Neural progenitor cell (in vitro differentiated cells): Measurements from ENCODE around the gene GRK3. TPM values are rescaled to one million over a fixed set of nuclear protein-coding genes. Genes with fewer than 3 reads are reported as not detected.

ENCODE experiments used
- DNase-seq: peaks from one replicate; pipeline ENCODE4 v3.0.0-alpha.2; 2016; ENCODE audit warnings: low spot score
- H2AFZ ChIP-seq: fragments of 200-600 bp; sonication (generic); replicated peaks from 2 replicates; pipeline ENCODE4 v1.6.1; 2016; ENCODE audit warnings: antibody characterized with exemption
- H3F3A ChIP-seq: fragments of 200-600 bp; sonication (generic); 2 replicates; pipeline ENCODE4 v1.6.1; 2016; ENCODE audit warnings: antibody characterized with exemption, low read depth
- H3K27ac ChIP-seq: fragments of 200-600 bp; sonication (generic); 2 replicates; pipeline ENCODE4 v1.5.1; 2016; ENCODE audit warnings: mild to moderate bottlenecking
- H3K27me3 ChIP-seq: fragments of 200-600 bp; sonication (generic); 2 replicates; pipeline ENCODE4 v1.6.1; 2016; ENCODE audit warnings: mild to moderate bottlenecking, moderate library complexity
- H3K36me3 ChIP-seq: fragments of 200-600 bp; sonication (generic); 2 replicates; pipeline ENCODE4 v1.5.1; 2016
- H3K4me1 ChIP-seq: fragments of 200-600 bp; sonication (generic); 2 replicates; pipeline ENCODE4 v1.6.1; 2016; ENCODE audit warnings: mixed run types
- H3K4me2 ChIP-seq: fragments of 200-600 bp; sonication (generic); 2 replicates; pipeline ENCODE4 v1.6.1; 2016
- H3K4me3 ChIP-seq: fragments of 200-600 bp; sonication (generic); 2 replicates; pipeline ENCODE4 v1.5.1; 2016
- H3K79me2 ChIP-seq: fragments of 200-600 bp; sonication (generic); 2 replicates; pipeline ENCODE4 v1.6.1; 2016; ENCODE audit warnings: low read depth
- H3K9ac ChIP-seq: fragments of 200-600 bp; sonication (generic); 2 replicates; pipeline ENCODE4 v1.6.1; 2016
- H3K9me3 ChIP-seq: fragments of 200-600 bp; sonication (generic); 2 replicates; pipeline ENCODE4 v1.5.1; 2016; ENCODE audit warnings: low read depth
- H4K20me1 ChIP-seq: fragments of 200-600 bp; sonication (generic); 2 replicates; pipeline ENCODE4 v1.6.1; 2016; ENCODE audit warnings: low read depth
- H3K27ac Mint-ChIP-seq: 3 replicates; pipeline ENCODE4 v1.8.0; 2021; ENCODE audit warnings: mixed read lengths
- H3K27me3 Mint-ChIP-seq: 2 replicates; pipeline ENCODE4 v1.8.0; 2022; ENCODE audit warnings: low read depth, mild to moderate bottlenecking, inconsistent platforms, moderate library complexity, mixed read lengths; ENCODE audit not compliant: insufficient read depth
- H3K36me3 Mint-ChIP-seq: 3 replicates; pipeline ENCODE4 v1.8.0; 2021; ENCODE audit warnings: mixed read lengths
- H3K4me1 Mint-ChIP-seq: 3 replicates; pipeline ENCODE4 v1.8.0; 2021; ENCODE audit warnings: mixed read lengths
- H3K4me3 Mint-ChIP-seq: 3 replicates; pipeline ENCODE4 v1.8.0; 2021; ENCODE audit warnings: mild to moderate bottlenecking, moderate library complexity, mixed read lengths
- H3K9me3 Mint-ChIP-seq: 3 replicates; pipeline ENCODE4 v1.8.0; 2020; ENCODE audit warnings: mixed read lengths
- EZH2 ChIP-seq: fragments of 200-600 bp; sonication (generic); IDR thresholded peaks from 2 replicates; pipeline ENCODE4 v1.6.1; 2017; ENCODE audit warnings: antibody characterized with exemption, mild to moderate bottlenecking, moderate library complexity
- EZH2phosphoT487 ChIP-seq: fragments of 200-600 bp; sonication (generic); IDR thresholded peaks from 2 replicates; pipeline ENCODE4 v1.6.1; 2017; ENCODE audit warnings: antibody characterized with exemption
- total RNA-seq: library from RNA; depleted of rRNA; stranded (reverse); fragments of >200 nt; gene quantifications from 2 replicates; pipeline ENCODE4 v1.2.3, GENCODE V29; 2015; ENCODE audit warnings: low replicate concordance
- TF ChIP-seq, protein P1 (sequence below): fragments of 200-600 bp; sonication (generic); IDR thresholded peaks from 2 replicates; pipeline ENCODE4 v1.5.1; 2017; ENCODE audit warnings: antibody characterized with exemption, mild to moderate bottlenecking

The GRK3 gene
- total RNA-seq, 1 donor from 2014 or later: 20.8 TPM

DNA sequence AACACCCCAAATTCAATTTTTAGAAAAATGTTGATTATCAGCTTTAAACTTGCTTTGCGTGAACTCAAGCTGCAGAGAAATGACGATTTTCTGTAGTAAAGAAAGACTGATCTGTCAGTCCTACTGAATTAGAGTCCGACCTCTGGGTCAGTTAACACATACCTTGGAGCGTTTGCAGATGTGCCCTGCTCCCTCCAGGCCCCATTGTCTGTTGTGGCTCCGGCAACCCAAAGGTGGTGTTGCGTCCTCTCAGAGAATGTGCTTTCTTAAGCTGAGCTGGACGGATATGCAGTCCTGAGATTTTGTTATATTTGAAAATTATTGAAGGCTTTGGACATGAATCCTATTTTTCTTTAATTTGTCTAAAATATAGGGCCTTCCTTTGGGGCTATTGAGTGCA lies 146.0 kb downstream of the GRK3 start:
- no peak overlapping the region for H2AFZ ChIP-seq

DNA sequence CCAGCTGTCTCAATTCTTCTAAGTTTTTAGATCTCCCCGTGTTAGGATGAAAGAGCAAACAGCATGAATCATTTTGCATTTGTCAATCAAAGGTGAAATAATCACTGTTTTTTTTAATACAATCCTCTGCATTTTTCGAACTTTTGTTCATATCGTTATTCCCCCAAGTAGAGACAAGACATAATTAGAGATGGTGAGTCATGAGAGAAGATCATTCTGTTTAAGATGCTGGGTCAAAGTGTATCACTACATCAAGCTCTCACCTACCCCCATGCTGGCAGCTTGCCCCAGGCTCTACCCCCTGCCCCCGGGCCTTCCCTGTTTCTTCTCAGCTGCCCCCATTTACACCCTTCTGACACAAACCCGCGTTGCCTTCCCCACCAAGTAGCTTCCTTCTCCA lies 147.0 kb downstream of the GRK3 start:
- Histone ChIP-seq H3F3A (no peaks in the 10 kb centered on the region), H3K27ac (no peak overlapping the region), H3K79me2 (no peaks in the 10 kb centered on the region), H4K20me1 (no peaks in the 10 kb centered on the region), H3K27me3 (no peaks in the 10 kb centered on the region), H3K4me2 (no peak overlapping the region), H2AFZ (no peak overlapping the region), H3K36me3 (no peaks in the 10 kb centered on the region), H3K4me3 (no peak overlapping the region), H3K9me3 (no peaks in the 10 kb centered on the region), H3K4me1 (peaks cover 3% of the 10 kb centered on the region), H3K9ac (no peak overlapping the region)
- no peak overlapping the region for H3K27ac Mint-ChIP-seq
- DNase-seq: no peak
- no peak overlapping the region for H3K4me3 Mint-ChIP-seq
- H3K4me1 Mint-ChIP-seq: peaks cover 5% of the 10 kb centered on the region
- no peaks in the 10 kb centered on the region for H3K27me3 Mint-ChIP-seq
- H3K9me3 Mint-ChIP-seq: no peaks in the 10 kb centered on the region
- no peaks in the 10 kb centered on the region for H3K36me3 Mint-ChIP-seq
- no peak for TF ChIP-seq EZH2phosphoT487
- no peak for TF ChIP-seq EZH2
- TF ChIP-seq, protein P1, sequence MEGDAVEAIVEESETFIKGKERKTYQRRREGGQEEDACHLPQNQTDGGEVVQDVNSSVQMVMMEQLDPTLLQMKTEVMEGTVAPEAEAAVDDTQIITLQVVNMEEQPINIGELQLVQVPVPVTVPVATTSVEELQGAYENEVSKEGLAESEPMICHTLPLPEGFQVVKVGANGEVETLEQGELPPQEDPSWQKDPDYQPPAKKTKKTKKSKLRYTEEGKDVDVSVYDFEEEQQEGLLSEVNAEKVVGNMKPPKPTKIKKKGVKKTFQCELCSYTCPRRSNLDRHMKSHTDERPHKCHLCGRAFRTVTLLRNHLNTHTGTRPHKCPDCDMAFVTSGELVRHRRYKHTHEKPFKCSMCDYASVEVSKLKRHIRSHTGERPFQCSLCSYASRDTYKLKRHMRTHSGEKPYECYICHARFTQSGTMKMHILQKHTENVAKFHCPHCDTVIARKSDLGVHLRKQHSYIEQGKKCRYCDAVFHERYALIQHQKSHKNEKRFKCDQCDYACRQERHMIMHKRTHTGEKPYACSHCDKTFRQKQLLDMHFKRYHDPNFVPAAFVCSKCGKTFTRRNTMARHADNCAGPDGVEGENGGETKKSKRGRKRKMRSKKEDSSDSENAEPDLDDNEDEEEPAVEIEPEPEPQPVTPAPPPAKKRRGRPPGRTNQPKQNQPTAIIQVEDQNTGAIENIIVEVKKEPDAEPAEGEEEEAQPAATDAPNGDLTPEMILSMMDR: no peak

More for the DNA sequence above, 146.0 kb downstream of the GRK3 start:
- no peak overlapping the region for H3K4me3 Mint-ChIP-seq
- H3K4me1 ChIP-seq: no peaks in the 10 kb centered on the region
- H3K9ac ChIP-seq: no peak overlapping the region
- H3F3A ChIP-seq: no peaks in the 10 kb centered on the region
- H3K9me3 Mint-ChIP-seq: no peaks in the 10 kb centered on the region
- no peak overlapping the region for H3K27ac ChIP-seq
- no peaks in the 10 kb centered on the region for H3K9me3 ChIP-seq
- no peaks in the 10 kb centered on the region for H3K36me3 ChIP-seq
- no peak overlapping the region for H3K27ac Mint-ChIP-seq
- H3K27me3 ChIP-seq: no peaks in the 10 kb centered on the region
- no peak overlapping the region for H3K4me3 ChIP-seq
- H3K27me3 Mint-ChIP-seq: no peaks in the 10 kb centered on the region
- DNase-seq: peak; percentile 11
- H3K4me1 Mint-ChIP-seq: peaks cover 5% of the 10 kb centered on the region
- no peaks in the 10 kb centered on the region for H3K36me3 Mint-ChIP-seq
- H3K4me2 ChIP-seq: no peak overlapping the region
- H4K20me1 ChIP-seq: no peaks in the 10 kb centered on the region
- H3K79me2 ChIP-seq: no peaks in the 10 kb centered on the region
- no peak for TF ChIP-seq EZH2
- TF ChIP-seq EZH2phosphoT487: no peak
- TF ChIP-seq, protein P1: no peak

DNA sequence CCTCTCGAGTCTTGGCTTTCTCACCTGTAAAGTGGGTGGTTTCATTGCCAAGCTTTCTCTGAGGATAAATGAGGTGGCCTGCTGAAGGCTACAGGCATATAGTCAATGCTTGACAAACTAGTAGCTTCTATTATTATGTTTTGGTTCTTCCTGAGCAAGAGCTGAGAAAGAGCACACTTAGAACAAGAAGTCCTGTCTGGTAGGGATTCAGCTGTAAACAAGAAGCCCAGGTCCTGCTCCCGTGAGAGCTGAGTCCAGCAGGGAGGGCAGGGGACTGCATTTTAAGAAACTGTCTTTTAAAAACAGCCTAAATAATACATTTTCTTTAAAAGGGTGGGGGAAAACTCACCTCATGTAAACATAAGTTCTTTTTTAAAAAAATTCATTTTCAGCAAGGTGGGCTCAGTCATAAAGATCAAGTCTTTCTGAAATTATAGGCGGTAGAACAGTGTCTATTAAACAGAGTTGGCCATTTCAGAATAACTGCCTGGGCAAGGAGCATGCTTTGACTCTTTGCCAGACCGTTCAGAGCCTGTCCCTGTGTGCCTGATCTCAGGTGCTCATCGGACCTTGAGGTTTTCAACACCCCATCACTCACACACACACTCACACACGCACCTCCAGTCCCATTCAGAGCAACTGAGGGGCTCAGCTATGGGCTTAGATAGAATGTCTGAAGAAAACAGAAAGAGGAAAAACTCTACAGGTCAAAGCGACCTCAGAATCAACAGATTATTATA lies 148.4 kb downstream of the GRK3 start:
- no peaks in the 10 kb centered on the region for H3K79me2 ChIP-seq
- Mint-ChIP-seq H3K9me3 (no peaks in the 10 kb centered on the region), H3K27ac (no peak overlapping the region), H3K4me3 (no peak overlapping the region), H3K4me1 (peaks cover 5% of the 10 kb centered on the region), H3K27me3 (no peaks in the 10 kb centered on the region), H3K36me3 (no peaks in the 10 kb centered on the region)
- H3K9ac ChIP-seq: no peak overlapping the region
- H3K9me3 ChIP-seq: no peaks in the 10 kb centered on the region
- H3K27ac ChIP-seq: no peak overlapping the region
- no peak overlapping the region for H2AFZ ChIP-seq
- no peaks in the 10 kb centered on the region for H3K27me3 ChIP-seq
- H3F3A ChIP-seq: no peaks in the 10 kb centered on the region
- no peak for DNase-seq
- no peaks in the 10 kb centered on the region for H3K36me3 ChIP-seq
- no peaks in the 10 kb centered on the region for H4K20me1 ChIP-seq
- peaks cover 12% of the 10 kb centered on the region for H3K4me1 ChIP-seq
- H3K4me3 ChIP-seq: no peak overlapping the region
- no peak overlapping the region for H3K4me2 ChIP-seq
- TF ChIP-seq, protein P1: no peak
- TF ChIP-seq EZH2 (no peak), EZH2phosphoT487 (no peak)
